Stomach (tissue), 9 donors: Measurements from ENCODE around the gene PRKCZ. TPM values are rescaled to one million over a fixed set of nuclear protein-coding genes. Genes with fewer than 3 reads are reported as not detected.

ENCODE experiments used
- DNase-seq, 2 donors: peaks; one replicate each; pipeline versions ENCODE4 v3.0.0 to v3.0.0-alpha.2; 2013 to 2019
- H3K27ac ChIP-seq, 5 donors: fragments of 200-600 bp in 4 of 5; sonication (generic) in 4 of 5; one replicate each; pipeline ENCODE4 v1.5.1; 2013 to 2019; ENCODE audit warnings: mild to moderate bottlenecking in 1 of 5, moderate library complexity in 1 of 5
- H3K27me3 ChIP-seq, 3 donors: fragments of 200-600 bp; sonication (generic); one replicate each; pipeline ENCODE4 v1.5.1; 2017 to 2019; ENCODE audit warnings: mixed run types in 1 of 3
- H3K36me3 ChIP-seq, 4 donors: fragments of 200-600 bp; sonication (generic); 1 replicate in 3 of 4; 2 replicates in 1 of 4; pipeline ENCODE4 v1.5.1; 2016 to 2019
- H3K4me1 ChIP-seq, 4 donors: fragments of 200-600 bp; sonication (generic); one replicate each; pipeline ENCODE4 v1.5.1; 2016 to 2019
- H3K4me3 ChIP-seq, 4 donors: fragments of 200-600 bp; sonication (generic) in 3 of 4; one replicate each; pipeline ENCODE4 v1.5.1; 2016 to 2019; ENCODE audit warnings: mild to moderate bottlenecking in 1 of 4
- H3K9me3 ChIP-seq, 4 donors: fragments of 200-600 bp; sonication (generic); one replicate each; pipeline ENCODE4 v1.5.1; 2016 to 2019
- EP300 ChIP-seq: sonication (generic); formaldehyde crosslinking; IDR thresholded peaks from one replicate; pipeline ENCODE4 v1.6.1; 2017; ENCODE audit warnings: antibody characterized with exemption
- POLR2A ChIP-seq, 4 donors: fragments of 450-650 bp; IDR thresholded peaks; one replicate each; pipeline ENCODE4 v1.6.1; 2016; ENCODE audit warnings: antibody characterized with exemption in 4 of 4, control low read depth in 2 of 4, mild to moderate bottlenecking in 1 of 4, moderate library complexity in 1 of 4
- POLR2AphosphoS5 ChIP-seq, 3 donors: sonication (generic); formaldehyde crosslinking; IDR thresholded peaks; one replicate each; pipeline ENCODE4 v1.6.1; 2016; ENCODE audit warnings: antibody characterized with exemption in 3 of 3
- WGBS, 5 donors: extraction: QIAGEN DNeasy Blood & Tissue Kit in 3 of 5; methylation state at CpG; one replicate each; pipeline versions ENCODE4 v1.1.5 to v1.1.7; 2013 to 2018; 5-methylcytosine and 5-hydroxymethylcytosine counted together
- intact Hi-C: fragments of 100-400 bp; cut with DNase I; formaldehyde crosslinking; loops from one replicate; pipeline ENCODE4 v1.15.1; 2023; ENCODE audit warnings: low total_unique reads
- polyA plus RNA-seq, 3 donors: library from polyadenylated mRNA; stranded (reverse); fragments of 200-250 nt; gene quantifications; one replicate each; pipeline ENCODE4 v1.2.3, GENCODE V29; 2013
- total RNA-seq, 5 donors: library from RNA; depleted of rRNA; stranded (reverse); fragments of >200 nt; gene quantifications; one replicate each; pipeline versions ENCODE4 v1.1.0 to v1.2.3, GENCODE V29; 2014 to 2016
- TF ChIP-seq, protein P1 (sequence below), 7 experiments: fragments of 450-650 bp in 4 of 7; fragments of 200-600 bp in 3 of 7; sonication (generic) in 3 of 7; IDR thresholded peaks; one replicate each; pipeline ENCODE4 v1.5.1; 2016 to 2019; ENCODE audit warnings: antibody characterized with exemption in 7 of 7, control low read depth in 2 of 7, mild to moderate bottlenecking in 1 of 7
- donor health status: healthy with polysubstance abuse.
- donor health status: Bipolar disorder and iron deficiency.
- donor health status: healthy.

The PRKCZ gene
- total and polyA plus RNA-seq, 8 donors = 11.1 to 55.8 (median 25.5) TPM

DNA sequence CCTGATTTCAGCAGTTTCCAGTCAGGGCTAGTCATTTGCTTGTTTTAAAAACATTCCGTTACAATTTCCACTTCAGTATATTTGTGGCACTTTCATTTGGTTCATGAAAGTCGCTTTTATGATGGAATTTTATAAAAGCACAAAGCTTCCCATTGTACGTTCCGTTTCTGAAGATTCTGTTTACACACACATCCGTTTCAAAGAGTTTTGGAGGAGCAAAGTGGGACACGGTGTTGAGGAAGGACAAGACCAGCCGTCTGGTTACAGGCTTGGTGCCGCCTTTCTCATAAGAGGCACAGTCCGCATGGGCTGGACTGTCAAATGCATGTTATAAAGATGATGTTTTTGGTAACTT lies 84.0 kb downstream of the PRKCZ start:
- TF ChIP-seq, protein P1, sequence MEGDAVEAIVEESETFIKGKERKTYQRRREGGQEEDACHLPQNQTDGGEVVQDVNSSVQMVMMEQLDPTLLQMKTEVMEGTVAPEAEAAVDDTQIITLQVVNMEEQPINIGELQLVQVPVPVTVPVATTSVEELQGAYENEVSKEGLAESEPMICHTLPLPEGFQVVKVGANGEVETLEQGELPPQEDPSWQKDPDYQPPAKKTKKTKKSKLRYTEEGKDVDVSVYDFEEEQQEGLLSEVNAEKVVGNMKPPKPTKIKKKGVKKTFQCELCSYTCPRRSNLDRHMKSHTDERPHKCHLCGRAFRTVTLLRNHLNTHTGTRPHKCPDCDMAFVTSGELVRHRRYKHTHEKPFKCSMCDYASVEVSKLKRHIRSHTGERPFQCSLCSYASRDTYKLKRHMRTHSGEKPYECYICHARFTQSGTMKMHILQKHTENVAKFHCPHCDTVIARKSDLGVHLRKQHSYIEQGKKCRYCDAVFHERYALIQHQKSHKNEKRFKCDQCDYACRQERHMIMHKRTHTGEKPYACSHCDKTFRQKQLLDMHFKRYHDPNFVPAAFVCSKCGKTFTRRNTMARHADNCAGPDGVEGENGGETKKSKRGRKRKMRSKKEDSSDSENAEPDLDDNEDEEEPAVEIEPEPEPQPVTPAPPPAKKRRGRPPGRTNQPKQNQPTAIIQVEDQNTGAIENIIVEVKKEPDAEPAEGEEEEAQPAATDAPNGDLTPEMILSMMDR (IDR thresholded peaks at IDR 0.05) = no peak
- TF ChIP-seq EP300 = no peak
- TF ChIP-seq POLR2AphosphoS5 (IDR thresholded peaks at IDR 0.05) = no peak
- no peak for TF ChIP-seq POLR2A (IDR thresholded peaks at IDR 0.05)
- Histone ChIP-seq H3K27me3 (no peaks in the 10 kb centered on the region), H3K9me3 (no peaks in the 10 kb centered on the region), H3K4me3 (no peak overlapping the region), H3K27ac (peak overlapping the region in 4 of 5 donors; percentile 84 to 97 (median 90)), H3K4me1 (peaks cover 22 to 43% (median 30%) of the 10 kb centered on the region in 4 donors), H3K36me3 (no peaks in the 10 kb centered on the region)
- intact Hi-C loops = no loop called here
- WGBS, 5 donors = 84 to 94% (median 92%) methylated on average over 9 of the region's 9 CpGs
- DNase-seq = no peak

DNA sequence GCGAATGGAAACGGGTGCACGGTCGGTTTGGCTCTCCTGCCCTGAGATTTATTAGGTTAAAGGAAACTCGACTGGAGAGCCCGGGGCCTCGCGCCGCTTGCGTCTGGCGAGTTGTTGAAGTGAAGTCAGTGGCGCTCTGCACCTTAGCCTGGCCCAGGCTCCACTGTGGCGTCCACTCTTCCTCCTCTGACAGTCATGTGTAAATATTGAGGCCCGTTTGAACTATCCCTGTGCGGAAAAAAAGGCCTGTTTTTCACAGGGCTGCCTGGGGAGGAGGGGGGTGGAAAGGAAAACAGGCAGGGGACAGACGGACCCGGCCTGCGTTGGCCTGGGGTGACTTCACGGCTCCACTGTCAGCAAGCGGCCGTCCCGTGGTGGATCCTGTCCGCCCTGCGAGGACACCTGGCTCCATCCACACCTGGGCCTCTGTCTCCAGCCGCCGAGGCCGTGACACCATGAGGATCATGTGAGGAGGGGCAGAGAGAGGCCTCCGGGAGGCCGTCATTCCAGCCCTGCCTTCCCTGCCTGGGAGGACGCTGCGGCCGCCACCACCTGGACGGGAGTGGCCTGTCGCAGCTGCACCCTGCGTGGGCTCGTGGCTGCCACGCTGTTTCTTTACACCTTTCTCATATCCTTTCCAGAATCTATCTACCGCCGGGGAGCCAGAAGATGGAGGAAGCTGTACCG lies 84.6 kb downstream of the PRKCZ start:
- WGBS, 5 donors = 73 to 86% (median 75%) methylated on average over 19 to 40 of the region's 40 CpGs

DNA sequence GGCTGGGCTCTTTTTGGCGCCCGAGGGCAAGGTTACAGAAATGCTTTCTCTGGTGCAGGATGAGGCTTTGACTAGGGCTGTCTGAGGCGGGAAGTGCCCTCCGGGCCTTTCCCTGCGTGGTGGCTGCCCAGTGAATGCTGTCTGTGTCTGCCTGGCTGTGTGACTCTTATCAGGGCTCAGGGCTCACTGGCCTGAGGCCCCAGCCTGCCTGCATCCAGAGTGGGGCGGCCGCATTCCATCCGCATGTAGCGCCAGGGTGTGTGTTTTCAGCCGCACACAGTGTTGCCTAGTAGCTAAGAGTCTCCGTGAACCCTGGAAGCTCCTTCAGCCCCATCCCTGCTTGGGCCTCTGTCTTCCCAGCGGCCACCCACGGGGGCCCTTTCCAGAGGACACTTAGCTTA lies 85.2 kb downstream of the PRKCZ start:
- Histone ChIP-seq H3K36me3 (no peaks in the 10 kb centered on the region), H3K4me1 (peaks cover 22 to 43% (median 30%) of the 10 kb centered on the region in 4 donors), H3K9me3 (no peaks in the 10 kb centered on the region), H3K27me3 (no peaks in the 10 kb centered on the region), H3K4me3 (no peak overlapping the region), H3K27ac (peak overlapping the region; percentile 13 to 97 (median 84))
- TF ChIP-seq EP300 (no peak), POLR2A (IDR thresholded peaks at IDR 0.05) (no peak), POLR2AphosphoS5 (IDR thresholded peaks at IDR 0.05) (peak; percentile 21 to 42 (median 28))
- TF ChIP-seq, protein P1 (IDR thresholded peaks at IDR 0.05) = no peak
- WGBS, 5 donors = 23 to 33% (median 29%) methylated on average over 12 to 13 of the region's 13 CpGs
- DNase-seq = peak; percentile 62 to 97
- intact Hi-C loops = no loop called here

More for the DNA sequence above, 84.6 kb downstream of the PRKCZ start:
- Histone ChIP-seq H3K27ac (peak overlapping the region; percentile 13 to 97 (median 84)), H3K36me3 (no peaks in the 10 kb centered on the region), H3K27me3 (no peaks in the 10 kb centered on the region), H3K4me3 (no peak overlapping the region), H3K9me3 (no peaks in the 10 kb centered on the region), H3K4me1 (peaks cover 22 to 43% (median 30%) of the 10 kb centered on the region in 4 donors)
- peak in 1 of 2 donors; percentile 70 for DNase-seq
- TF ChIP-seq, protein P1 (IDR thresholded peaks at IDR 0.05) = no peak
- TF ChIP-seq POLR2AphosphoS5 (IDR thresholded peaks at IDR 0.05) = no peak
- no peak for TF ChIP-seq EP300
- TF ChIP-seq POLR2A (IDR thresholded peaks at IDR 0.05) = no peak
- intact Hi-C loops = no loop called here

DNA sequence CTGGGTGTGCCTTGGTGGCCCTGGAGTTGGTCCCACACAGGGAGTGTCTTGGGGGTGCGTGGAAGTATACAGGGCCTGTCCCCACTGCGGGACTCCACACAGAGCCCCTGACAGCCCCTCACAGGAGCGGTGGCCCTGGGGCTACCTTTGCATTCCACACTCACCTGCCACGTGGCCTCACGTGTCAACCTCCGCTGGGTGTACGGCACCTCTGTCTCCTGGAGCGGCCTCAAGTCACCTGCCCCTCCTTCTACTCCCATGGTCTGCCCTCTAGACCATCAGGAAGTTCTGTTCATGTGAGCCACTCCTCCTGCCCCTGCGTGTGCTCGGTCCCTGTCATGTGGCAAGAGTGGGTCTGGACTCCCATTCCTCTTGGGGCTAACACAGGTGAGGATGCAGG lies 85.7 kb downstream of the PRKCZ start:
- H3K4me1 ChIP-seq = peaks cover 22 to 43% (median 30%) of the 10 kb centered on the region in 4 donors
- no peaks in the 10 kb centered on the region for H3K36me3 ChIP-seq
- no peak for DNase-seq
- H3K27ac ChIP-seq = peak overlapping the region in 4 of 5 donors; percentile 76 to 97 (median 86)
- no peak for TF ChIP-seq POLR2AphosphoS5 (IDR thresholded peaks at IDR 0.05)
- TF ChIP-seq POLR2A (IDR thresholded peaks at IDR 0.05) = no peak
- TF ChIP-seq EP300 = no peak
- TF ChIP-seq, protein P1 (IDR thresholded peaks at IDR 0.05) = no peak
- 67 to 82% (median 72%) methylated on average over 10 of the region's 10 CpGs for WGBS, 5 donors
- H3K27me3 ChIP-seq = no peaks in the 10 kb centered on the region
- intact Hi-C loops = no loop called here
- no peaks in the 10 kb centered on the region for H3K9me3 ChIP-seq
- H3K4me3 ChIP-seq = no peak overlapping the region
